Upper lobe of right lung (tissue), 1 donor: ENCODE measurements around the gene ZNF385D. TPM values are rescaled to one million over a fixed set of nuclear protein-coding genes. Genes with fewer than 3 reads are reported as not detected.

ENCODE experiments used
- ATAC-seq: fragments of 200-7000 bp; cut with Tn5 transposase; one replicate; pipeline ENCODE4 v1.9.1; 2020; ENCODE audit warnings: mild to moderate bottlenecking, moderate library complexity
- DNase-seq: peaks from one replicate; pipeline ENCODE4 v3.0.0-alpha.2; 2020
- H3K27ac ChIP-seq: fragments of 200-600 bp; one replicate; pipeline ENCODE4 v1.8.0; 2022
- H3K27me3 ChIP-seq: fragments of 200-600 bp; one replicate; pipeline ENCODE4 v1.8.0; 2022; ENCODE audit warnings: mild to moderate bottlenecking
- H3K36me3 ChIP-seq: fragments of 200-600 bp; one replicate; pipeline ENCODE4 v1.8.0; 2022
- H3K4me1 ChIP-seq: fragments of 200-600 bp; one replicate; pipeline ENCODE4 v1.8.0; 2022
- H3K4me3 ChIP-seq: fragments of 200-600 bp; one replicate; pipeline ENCODE4 v1.8.0; 2022; ENCODE audit warnings: mild to moderate bottlenecking
- H3K9me3 ChIP-seq: fragments of 200-600 bp; one replicate; pipeline ENCODE4 v1.8.0; 2022
- CTCF ChIP-seq: fragments of 200-600 bp; IDR thresholded peaks from one replicate; pipeline ENCODE4 v1.8.0; 2022; ENCODE audit warnings: antibody characterized with exemption
- intact Hi-C: fragments of 100-400 bp; cut with DNase I; formaldehyde crosslinking; loops from one replicate; pipeline ENCODE4 v1.11.0; 2022
- total RNA-seq: library from RNA; stranded (reverse); fragmentation: NEBNext Ultra II Directional; extraction: Animal tissue kit (Norgen Biotek cat#: 25700); gene quantifications from one replicate; pipeline ENCODE4 v1.2.1, GENCODE V29; 2021
- donor health status: DM: no; HTN: yes; CAD: no; lungs with severe emphysema.

The ZNF385D gene
- total RNA-seq, 1 donor from 2014 or later: 9.4 TPM

GRCh38 chr3:21672303-21672702 lies 78.7 kb downstream of the ZNF385D start:
- no peak for ATAC-seq
- TF ChIP-seq CTCF: no peak
- Histone ChIP-seq H3K36me3 (no peaks in the 10 kb centered on the region), H3K27ac (no peak overlapping the region), H3K27me3 (no peaks in the 10 kb centered on the region), H3K9me3 (no peaks in the 10 kb centered on the region), H3K4me3 (no peak overlapping the region), H3K4me1 (no peaks in the 10 kb centered on the region)
- intact Hi-C loops: no loop called here
- DNase-seq: no peak

GRCh38 chr3:21670386-21670785 lies 80.6 kb downstream of the ZNF385D start:
- intact Hi-C loops: no loop called here
- no peak for TF ChIP-seq CTCF
- no peak for DNase-seq

GRCh38 chr3:21668012-21668411 lies 83.0 kb downstream of the ZNF385D start:
- DNase-seq: no peak
- intact Hi-C loops: no loop called here
- Histone ChIP-seq H3K36me3 (no peaks in the 10 kb centered on the region), H3K27me3 (no peaks in the 10 kb centered on the region), H3K4me3 (no peak overlapping the region), H3K27ac (no peak overlapping the region), H3K9me3 (no peaks in the 10 kb centered on the region), H3K4me1 (no peaks in the 10 kb centered on the region)
- no peak for ATAC-seq
- TF ChIP-seq CTCF: no peak

More at GRCh38 chr3:21670386-21670785, 80.6 kb downstream of the ZNF385D start:
- Histone ChIP-seq H3K4me1 (no peaks in the 10 kb centered on the region), H3K36me3 (no peaks in the 10 kb centered on the region), H3K27me3 (no peaks in the 10 kb centered on the region), H3K9me3 (no peaks in the 10 kb centered on the region), H3K27ac (no peak overlapping the region), H3K4me3 (no peak overlapping the region)
- ATAC-seq: no peak

- no peaks in the 10 kb centered on the region for H3K36me3 ChIP-seq
- no peak overlapping the region for H3K4me3 ChIP-seq
- intact Hi-C loops: no loop called here
- DNase-seq (no peak), ATAC-seq (no peak)
- TF ChIP-seq CTCF: no peak
- no peaks in the 10 kb centered on the region for H3K4me1 ChIP-seq
- no peak overlapping the region for H3K27ac ChIP-seq
- no peaks in the 10 kb centered on the region for H3K9me3 ChIP-seq
- no peaks in the 10 kb centered on the region for H3K27me3 ChIP-seq
These were observed 85.4 kb downstream of the ZNF385D start for GRCh38 chr3:21665444-21666100.

GRCh38 chr3:21664996-21665395 lies 86.0 kb downstream of the ZNF385D start:
- H3K27ac ChIP-seq: no peak overlapping the region
- H3K36me3 ChIP-seq: no peaks in the 10 kb centered on the region
- no peaks in the 10 kb centered on the region for H3K4me1 ChIP-seq
- intact Hi-C loops: no loop called here
- no peaks in the 10 kb centered on the region for H3K9me3 ChIP-seq
- no peaks in the 10 kb centered on the region for H3K27me3 ChIP-seq
- ATAC-seq: no peak
- no peak overlapping the region for H3K4me3 ChIP-seq
- TF ChIP-seq CTCF: no peak
- no peak for DNase-seq

GRCh38 chr3:21662403-21662802 lies 88.6 kb downstream of the ZNF385D start:
- Histone ChIP-seq H3K27ac (no peak overlapping the region), H3K27me3 (no peaks in the 10 kb centered on the region), H3K4me3 (no peak overlapping the region), H3K9me3 (no peaks in the 10 kb centered on the region), H3K36me3 (no peaks in the 10 kb centered on the region), H3K4me1 (no peaks in the 10 kb centered on the region)
- intact Hi-C loops: no loop called here
- DNase-seq (no peak), ATAC-seq (no peak)
- no peak for TF ChIP-seq CTCF
